Suppressor macrophage treated with lipopolysaccharide for 4 hours (primary cell): ENCODE results near the gene MAGEA9B.
"Not testable (repeated sequence)": the region's sequence is repeated elsewhere in the genome, so short reads cannot be mapped to it uniquely, and the experiment has no call there.

Experiments
- DNase-seq: peaks from one replicate; pipeline ENCODE4 v3.0.0-alpha.2; 2020

The MAGEA9B gene

GRCh38 chrX:149587359-149587758 lies at the start of gene MAGEA9B:
MAGEA9B (minus strand) TSS chrX:149587459; CDS start chrX:149583179, 4,280 bp downstream.
- DNase-seq, result not testable (repeated sequence)

GRCh38 chrX:149633511-149633910 lies 46.3 kb upstream of the MAGEA9B start:
- DNase-seq, result no peak

- DNase-seq, result peak; percentile 65
Measured at GRCh38 chrX:149631234-149632165, 44.2 kb upstream of the MAGEA9B start, which contains the start of gene TMEM185A. TMEM185A (minus strand) TSS chrX:149631792; CDS start chrX:149631580, 212 bp downstream.

- DNase-seq, result peak; percentile 37
Measured at GRCh38 chrX:149630681-149631233, 43.5 kb upstream of the MAGEA9B start.

- DNase-seq, result no peak
Measured at GRCh38 chrX:149629730-149630387, 42.6 kb upstream of the MAGEA9B start.

- no peak for DNase-seq
Measured at GRCh38 chrX:149628768-149629167, 41.5 kb upstream of the MAGEA9B start.

- DNase-seq, result no peak
Measured at GRCh38 chrX:149628280-149628679, 41.0 kb upstream of the MAGEA9B start.

GRCh38 chrX:149626829-149627228 lies 39.6 kb upstream of the MAGEA9B start:
- not testable (repeated sequence) for DNase-seq

- DNase-seq, result not testable (repeated sequence)
Measured at GRCh38 chrX:149619662-149620061, 32.4 kb upstream of the MAGEA9B start.

GRCh38 chrX:149618871-149619270 lies 31.6 kb upstream of the MAGEA9B start:
- DNase-seq, result no peak

GRCh38 chrX:149611623-149612175 lies 24.4 kb upstream of the MAGEA9B start:
- no peak for DNase-seq

- no peak for DNase-seq
Measured at GRCh38 chrX:149610511-149610910, 23.3 kb upstream of the MAGEA9B start.

GRCh38 chrX:149607699-149608098 lies 20.4 kb upstream of the MAGEA9B start:
- no peak for DNase-seq

- not testable (repeated sequence) for DNase-seq
Measured at GRCh38 chrX:149605248-149605885, 18.1 kb upstream of the MAGEA9B start.

- not testable (repeated sequence) for DNase-seq
Measured at GRCh38 chrX:149598603-149599002, 11.3 kb upstream of the MAGEA9B start.

GRCh38 chrX:149595943-149596342 lies 8.7 kb upstream of the MAGEA9B start:
- DNase-seq, result not testable (repeated sequence)

- DNase-seq, result not testable (repeated sequence)
Measured at GRCh38 chrX:149595214-149595613, 8.0 kb upstream of the MAGEA9B start, which contains the start of gene HSFX2. HSFX2 (minus strand) TSS chrX:149595314; CDS start chrX:149594700, 614 bp downstream.

GRCh38 chrX:149590993-149591392 lies 3.7 kb upstream of the MAGEA9B start:
- not testable (repeated sequence) for DNase-seq

- not testable (repeated sequence) for DNase-seq
Measured at GRCh38 chrX:149585631-149586030, 1.6 kb downstream of the MAGEA9B start.

- DNase-seq, result not testable (repeated sequence)
Measured at GRCh38 chrX:149573456-149573855, 13.8 kb downstream of the MAGEA9B start.

- DNase-seq, result no peak
Measured at GRCh38 chrX:149572743-149573142, 14.5 kb downstream of the MAGEA9B start.

- no peak for DNase-seq
Measured at GRCh38 chrX:149571770-149572169, 15.5 kb downstream of the MAGEA9B start.
